Uterus (tissue), 2 donors: ENCODE data around the gene HMX2.

Source experiments
- CTCF ChIP-seq, 4 experiments: fragments of 200-600 bp in 2 of 4; fragments of 450-650 bp in 2 of 4; sonication (generic) in 2 of 4; IDR thresholded peaks; one replicate each; pipeline ENCODE4 v1.5.1; 2016 to 2019; ENCODE audit warnings: antibody characterized with exemption in 4 of 4, mild to moderate bottlenecking in 2 of 4, moderate library complexity in 1 of 4
- POLR2A ChIP-seq, 2 donors: fragments of 450-650 bp; IDR thresholded peaks; one replicate each; pipeline ENCODE4 v1.6.1; 2016; ENCODE audit warnings: antibody characterized with exemption in 2 of 2, mild to moderate bottlenecking in 1 of 2, moderate library complexity in 1 of 2

DNA sequence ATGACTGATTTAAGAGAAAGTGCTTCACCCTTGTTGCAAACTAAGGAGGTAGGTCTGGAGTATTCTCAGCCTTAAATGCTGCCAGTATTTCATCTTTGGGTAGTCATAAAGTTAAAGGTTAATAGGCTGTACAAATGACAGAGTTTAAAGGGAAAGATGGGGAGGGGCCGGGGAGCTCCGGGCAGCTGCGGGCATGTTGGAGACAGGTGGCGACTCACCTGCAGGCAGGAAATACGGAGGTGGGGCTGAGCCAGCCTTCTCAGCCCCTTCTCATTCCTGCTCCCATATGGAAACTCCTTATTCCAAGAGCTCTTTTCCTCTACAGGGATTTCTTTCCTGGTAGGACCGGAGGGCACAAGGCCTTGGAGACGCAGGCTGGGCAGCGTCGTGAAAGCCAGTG lies 44.0 kb upstream of the HMX2 start:
- no peak for TF ChIP-seq CTCF (IDR thresholded peaks at IDR 0.05)
- no peak for TF ChIP-seq POLR2A (IDR thresholded peaks at IDR 0.05)
